Measurements from ENCODE around the gene SERINC1. TPM values are rescaled to one million over a fixed set of nuclear protein-coding genes. Genes with fewer than 3 reads are reported as not detected.

SERINC1 gene
- total RNA-seq, 1 experiment from 2014 or later, result 72.2 TPM

DNA sequence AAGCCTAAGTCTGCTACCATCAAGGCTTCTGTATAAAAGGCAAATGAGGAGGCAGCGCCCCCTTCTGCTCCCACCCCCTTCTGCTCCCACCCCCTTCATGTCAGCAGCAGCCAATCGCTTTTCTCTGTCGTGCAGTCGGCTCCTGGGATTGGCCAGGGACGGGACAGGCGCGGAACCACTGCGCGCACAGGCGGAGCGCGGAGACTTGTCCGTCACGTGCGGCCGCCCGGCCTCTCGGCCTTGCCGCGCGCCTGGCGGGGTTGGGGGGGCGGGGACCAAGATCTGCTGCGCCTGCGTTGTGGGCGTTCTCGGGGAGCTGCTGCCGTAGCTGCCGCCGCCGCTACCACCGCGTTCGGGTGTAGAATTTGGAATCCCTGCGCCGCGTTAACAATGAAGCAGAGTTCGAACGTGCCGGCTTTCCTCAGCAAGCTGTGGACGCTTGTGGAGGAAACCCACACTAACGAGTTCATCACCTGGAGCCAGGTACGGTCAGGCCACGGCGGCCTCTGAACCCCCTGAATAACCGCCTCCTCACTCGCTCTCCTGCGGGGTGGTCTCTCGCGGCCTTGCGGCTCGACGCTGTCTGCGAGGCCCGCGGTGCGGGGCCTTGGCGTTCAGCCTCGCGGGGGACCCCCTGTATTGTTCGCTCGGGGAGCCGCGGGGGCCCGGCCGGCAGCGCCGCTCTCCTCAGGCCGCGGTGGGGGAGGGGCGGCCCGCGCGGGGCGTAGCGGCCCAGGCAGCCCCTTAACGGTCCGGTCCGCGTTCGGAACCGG, 72.1 kb downstream of the SERINC1 start, which contains the start of gene HSF2:
HSF2 (plus strand) TSS at position 305 of the 773 bp plus-strand sequence; CDS start at position 391, 86 bp downstream.
- ChIA-PET POLR2A (no interaction called here), CTCF (interaction anchor here (0.5 to 1.4 kb wide), 5 partner anchors 13 to 177 kb away, joined by 3 to 4 read pairs (median 3); no protein-coding TSS in a partner anchor)
- no peaks in the 10 kb centered on the region for H3K36me3 Mint-ChIP-seq (ENCODE audit: insufficient read depth, unreplicated experiment)
- DNase-seq, result peak; percentile 95 to 97
- intact Hi-C loops (cut with micrococcal nuclease; ENCODE audit: unreplicated experiment), result loop anchor here (2.0 to 5.0 kb wide), 2 partner anchors 19 to 73 kb away; partner anchors contain the start of gene SERINC1
- H3K9me3 Mint-ChIP-seq (ENCODE audit: unreplicated experiment), result no peaks in the 10 kb centered on the region
- Histone ChIP-seq H3K27me3 (replicated peaks; ENCODE audit: control insufficient read depth, insufficient read depth, low read length) (no peaks in the 10 kb centered on the region), H3K36me3 (ENCODE audit: control insufficient read depth, insufficient read depth, low read length) (no peaks in the 10 kb centered on the region), H3K4me1 (0 out of 2 replicates have a peak, but pooled peaks cover 10% of the 10 kb centered on the region), H3K4me3 (ENCODE audit: low read depth, low read length) (peak within 1 kb of the TSS; percentile 84), H3K9me3 (no peaks in the 10 kb centered on the region)
- H3K27ac Mint-ChIP-seq (ENCODE audit: unreplicated experiment), result peak within 1 kb of the TSS; percentile 96
- peaks cover 4% of the 10 kb centered on the region for H3K27me3 Mint-ChIP-seq (ENCODE audit: insufficient read depth, unreplicated experiment)
- peaks cover 8% of the 10 kb centered on the region for H3K4me1 Mint-ChIP-seq (ENCODE audit: low read depth, unreplicated experiment)
- H3K4me3 Mint-ChIP-seq (ENCODE audit: unreplicated experiment), result peak within 1 kb of the TSS; percentile 94
- TF ChIP-seq, protein P1, sequence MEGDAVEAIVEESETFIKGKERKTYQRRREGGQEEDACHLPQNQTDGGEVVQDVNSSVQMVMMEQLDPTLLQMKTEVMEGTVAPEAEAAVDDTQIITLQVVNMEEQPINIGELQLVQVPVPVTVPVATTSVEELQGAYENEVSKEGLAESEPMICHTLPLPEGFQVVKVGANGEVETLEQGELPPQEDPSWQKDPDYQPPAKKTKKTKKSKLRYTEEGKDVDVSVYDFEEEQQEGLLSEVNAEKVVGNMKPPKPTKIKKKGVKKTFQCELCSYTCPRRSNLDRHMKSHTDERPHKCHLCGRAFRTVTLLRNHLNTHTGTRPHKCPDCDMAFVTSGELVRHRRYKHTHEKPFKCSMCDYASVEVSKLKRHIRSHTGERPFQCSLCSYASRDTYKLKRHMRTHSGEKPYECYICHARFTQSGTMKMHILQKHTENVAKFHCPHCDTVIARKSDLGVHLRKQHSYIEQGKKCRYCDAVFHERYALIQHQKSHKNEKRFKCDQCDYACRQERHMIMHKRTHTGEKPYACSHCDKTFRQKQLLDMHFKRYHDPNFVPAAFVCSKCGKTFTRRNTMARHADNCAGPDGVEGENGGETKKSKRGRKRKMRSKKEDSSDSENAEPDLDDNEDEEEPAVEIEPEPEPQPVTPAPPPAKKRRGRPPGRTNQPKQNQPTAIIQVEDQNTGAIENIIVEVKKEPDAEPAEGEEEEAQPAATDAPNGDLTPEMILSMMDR (IDR thresholded peaks at IDR 0.05; ENCODE audit: insufficient read depth in 1 of 2, low read depth in 1 of 2, low read length in 1 of 2, severe bottlenecking in 1 of 2, unreplicated experiment in 1 of 2), result peak in 1 of 2 experiments; percentile 53
- BruUV-seq (replicated peaks), result no TSS peak

GRCh38 chr6:122399055-122399347, 72.6 kb downstream of the SERINC1 start:
- Mint-ChIP-seq H3K27me3 (ENCODE audit: insufficient read depth, unreplicated experiment) (peaks cover 4% of the 10 kb centered on the region), H3K36me3 (ENCODE audit: insufficient read depth, unreplicated experiment) (no peaks in the 10 kb centered on the region), H3K4me1 (ENCODE audit: low read depth, unreplicated experiment) (peaks cover 8% of the 10 kb centered on the region), H3K27ac (ENCODE audit: unreplicated experiment) (peak overlapping the region; percentile 71), H3K9me3 (ENCODE audit: unreplicated experiment) (no peaks in the 10 kb centered on the region), H3K4me3 (ENCODE audit: unreplicated experiment) (peak overlapping the region; percentile 94)
- intact Hi-C loops (cut with micrococcal nuclease; ENCODE audit: unreplicated experiment), result loop anchor here (2.0 to 5.0 kb wide), 2 partner anchors 18 to 73 kb away; partner anchors contain the start of gene SERINC1
- BruUV-seq (replicated peaks), result no TSS peak
- CTCF ChIA-PET, result interaction anchor here (0.9 to 1.4 kb wide), 3 partner anchors 13 to 131 kb away, joined by 3 to 4 read pairs (median 4); no protein-coding TSS in a partner anchor
- H3K9me3 ChIP-seq, result no peaks in the 10 kb centered on the region
- H3K4me3 ChIP-seq (ENCODE audit: low read depth, low read length), result peak overlapping the region; percentile 31
- DNase-seq, result no peak
- no peaks in the 10 kb centered on the region for H3K36me3 ChIP-seq (ENCODE audit: control insufficient read depth, insufficient read depth, low read length)
- POLR2A ChIA-PET, result interaction anchor here (0.6 kb wide), 1 partner anchor 22 kb away, joined by 5 read pairs; no protein-coding TSS in a partner anchor
- H3K4me1 ChIP-seq, result 0 out of 2 replicates have a peak, but pooled peaks cover 10% of the 10 kb centered on the region
- TF ChIP-seq, protein P1 (IDR thresholded peaks at IDR 0.05; ENCODE audit: insufficient read depth in 1 of 2, low read depth in 1 of 2, low read length in 1 of 2, severe bottlenecking in 1 of 2, unreplicated experiment in 1 of 2), result peak in 1 of 2 experiments; percentile 22
- H3K27me3 ChIP-seq (replicated peaks; ENCODE audit: control insufficient read depth, insufficient read depth, low read length), result no peaks in the 10 kb centered on the region

GRCh38 chr6:122394016-122394415, 77.6 kb downstream of the SERINC1 start:
- Histone ChIP-seq H3K9me3 (no peaks in the 10 kb centered on the region), H3K27me3 (replicated peaks; ENCODE audit: control insufficient read depth, insufficient read depth, low read length) (no peaks in the 10 kb centered on the region), H3K4me1 (0 out of 2 replicates have a peak, but pooled peaks cover 3% of the 10 kb centered on the region), H3K36me3 (ENCODE audit: control insufficient read depth, insufficient read depth, low read length) (no peaks in the 10 kb centered on the region), H3K4me3 (ENCODE audit: low read depth, low read length) (no peak overlapping the region)
- H3K27me3 Mint-ChIP-seq (ENCODE audit: insufficient read depth, unreplicated experiment), result peaks cover 9% of the 10 kb centered on the region
- POLR2A ChIA-PET, result no interaction called here
- no TSS peak for BruUV-seq (replicated peaks)
- no peaks in the 10 kb centered on the region for H3K4me1 Mint-ChIP-seq (ENCODE audit: low read depth, unreplicated experiment)
- H3K4me3 Mint-ChIP-seq (ENCODE audit: unreplicated experiment), result no peak overlapping the region
- H3K9me3 Mint-ChIP-seq (ENCODE audit: unreplicated experiment), result no peaks in the 10 kb centered on the region
- H3K27ac Mint-ChIP-seq (ENCODE audit: unreplicated experiment), result no peak overlapping the region
- no peak for DNase-seq
- intact Hi-C loops (cut with micrococcal nuclease; ENCODE audit: unreplicated experiment), result no loop called here
- CTCF ChIA-PET, result no interaction called here
- TF ChIP-seq, protein P1 (IDR thresholded peaks at IDR 0.05; ENCODE audit: insufficient read depth in 1 of 2, low read depth in 1 of 2, low read length in 1 of 2, severe bottlenecking in 1 of 2, unreplicated experiment in 1 of 2), result no peak
- no peaks in the 10 kb centered on the region for H3K36me3 Mint-ChIP-seq (ENCODE audit: insufficient read depth, unreplicated experiment)

Measured in Caco-2 (cell line).